ENCODE results near the gene RABEPK. TPM values are rescaled to one million over a fixed set of nuclear protein-coding genes. Genes with fewer than 3 reads are reported as not detected.
A peak's percentile ranks its signal among the peaks of the same experiment; 100 is the strongest.
"Not testable (repeated sequence)": the region's sequence is repeated elsewhere in the genome, so short reads cannot be mapped to it uniquely, and the experiment has no call there.

The RABEPK gene
- total RNA-seq, 2 experiments from 2014 or later, result 20.7 to 21.9 TPM

DNA sequence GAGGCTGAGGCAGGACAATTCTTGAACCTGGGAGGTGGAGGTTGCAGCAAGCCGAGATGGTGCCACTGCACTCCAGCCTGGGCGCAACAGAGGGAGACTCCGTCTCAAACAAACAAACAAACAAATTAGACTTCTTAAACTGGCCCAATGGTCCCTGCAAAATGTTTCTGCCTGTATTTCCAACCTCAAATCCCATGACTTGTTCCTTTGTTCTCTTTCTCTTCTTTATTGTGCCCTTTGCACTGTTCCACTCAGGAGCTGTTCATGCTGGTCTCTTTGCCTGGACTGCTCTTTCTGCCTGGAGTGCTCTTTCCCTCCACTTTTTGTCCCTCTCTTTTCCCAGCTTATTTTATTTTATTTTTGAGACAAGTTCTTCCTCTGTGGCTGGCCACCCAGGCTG lies 4.1 kb downstream of the RABEPK start:
- H3K36me3 Mint-ChIP-seq, result peaks cover 37% of the 10 kb centered on the region
- H3K9me3 Mint-ChIP-seq, result no peaks in the 10 kb centered on the region
- CTCF ChIA-PET, result interaction anchor here (0.6 kb wide), 1 partner anchor 12 kb away, joined by 3 read pairs; no protein-coding TSS in a partner anchor
- intact Hi-C loops (cut with micrococcal nuclease), result loop anchor here (5.0 kb wide), 1 partner anchor 332 kb away; no protein-coding TSS in a partner anchor
- no peak for DNase-seq
- no peaks in the 10 kb centered on the region for H3K27me3 Mint-ChIP-seq
- H3K4me3 Mint-ChIP-seq, result no peak overlapping the region
- POLR2A ChIA-PET, result no interaction called here
- H3K27ac Mint-ChIP-seq, result no peak overlapping the region
- H3K4me1 Mint-ChIP-seq (ENCODE audit: low read depth), result peaks cover 19% of the 10 kb centered on the region

DNA sequence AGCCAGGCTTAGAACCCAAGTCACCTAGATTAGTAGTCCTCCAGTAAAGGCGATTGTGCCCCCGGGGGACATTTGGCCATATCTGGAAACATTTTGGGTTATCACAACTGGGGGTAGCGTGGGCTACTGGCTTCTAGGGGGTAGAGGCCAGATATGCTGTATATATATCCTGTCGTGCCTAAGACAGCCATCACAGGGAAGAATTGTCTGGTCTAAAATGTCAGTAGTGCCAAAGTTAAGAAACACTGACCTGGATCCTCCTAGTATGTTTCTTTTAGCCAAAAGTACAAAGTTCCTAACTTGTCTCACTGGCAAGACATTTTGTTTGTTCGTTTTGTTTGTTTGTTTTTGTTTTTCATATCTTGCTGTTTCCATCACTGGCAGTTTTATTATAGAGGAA lies 13.8 kb downstream of the RABEPK start:
- H3K4me1 Mint-ChIP-seq (ENCODE audit: low read depth), result no peaks in the 10 kb centered on the region
- H3K27ac Mint-ChIP-seq, result no peak overlapping the region
- no peak overlapping the region for H3K4me3 Mint-ChIP-seq
- ChIA-PET POLR2A (no interaction called here), CTCF (no interaction called here)
- H3K36me3 Mint-ChIP-seq, result peaks cover 32% of the 10 kb centered on the region
- no peaks in the 10 kb centered on the region for H3K9me3 Mint-ChIP-seq
- DNase-seq, result no peak
- intact Hi-C loops (cut with micrococcal nuclease), result no loop called here
- H3K27me3 Mint-ChIP-seq, result no peaks in the 10 kb centered on the region

- Mint-ChIP-seq H3K4me3 (no peak overlapping the region), H3K4me1 (ENCODE audit: low read depth) (no peaks in the 10 kb centered on the region), H3K9me3 (no peaks in the 10 kb centered on the region), H3K27me3 (no peaks in the 10 kb centered on the region), H3K27ac (no peak overlapping the region), H3K36me3 (peaks cover 26% of the 10 kb centered on the region)
- ChIA-PET POLR2A (no interaction called here), CTCF (no interaction called here)
- no peak for DNase-seq
- intact Hi-C loops (cut with micrococcal nuclease), result no loop called here
These were observed 18.3 kb downstream of the RABEPK start for GRCh38 chr9:125218621-125219020.

- CTCF ChIA-PET, result not testable (repeated sequence)
These were observed 24.5 kb downstream of the RABEPK start for GRCh38 chr9:125224858-125225257.

GRCh38 chr9:125227761-125228160 lies 27.4 kb downstream of the RABEPK start:
- H3K36me3 Mint-ChIP-seq, result peaks cover 16% of the 10 kb centered on the region
- intact Hi-C loops (cut with micrococcal nuclease), result no loop called here
- H3K9me3 Mint-ChIP-seq, result no peaks in the 10 kb centered on the region
- ChIA-PET CTCF (no interaction called here), POLR2A (interaction anchor here (0.6 kb wide), 1 partner anchor 14 kb away, joined by 4 read pairs; no protein-coding TSS in a partner anchor)
- H3K27ac Mint-ChIP-seq, result no peak overlapping the region
- no peak for DNase-seq
- no peaks in the 10 kb centered on the region for H3K27me3 Mint-ChIP-seq
- H3K4me1 Mint-ChIP-seq (ENCODE audit: low read depth), result no peaks in the 10 kb centered on the region
- H3K4me3 Mint-ChIP-seq, result no peak overlapping the region

More at GRCh38 chr9:125224858-125225257, 24.5 kb downstream of the RABEPK start:
- POLR2A ChIA-PET, result interaction anchor here (1.0 kb wide), 1 partner anchor 16 kb away, joined by 3 read pairs; no protein-coding TSS in a partner anchor
- H3K27me3 Mint-ChIP-seq; H3K4me3 Mint-ChIP-seq; intact Hi-C loops (cut with micrococcal nuclease); H3K9me3 Mint-ChIP-seq; H3K27ac Mint-ChIP-seq; H3K4me1 Mint-ChIP-seq (ENCODE audit: low read depth); DNase-seq: not testable (repeated sequence)
- H3K36me3 Mint-ChIP-seq, result peaks cover 14% of the 10 kb centered on the region

- H3K27me3 Mint-ChIP-seq, result no peaks in the 10 kb centered on the region
- no peak overlapping the region for H3K4me3 Mint-ChIP-seq
- ChIA-PET CTCF (no interaction called here), POLR2A (no interaction called here)
- H3K4me1 Mint-ChIP-seq (ENCODE audit: low read depth), result peaks cover 39% of the 10 kb centered on the region
- H3K27ac Mint-ChIP-seq, result no peak overlapping the region
- DNase-seq, result no peak
- H3K36me3 Mint-ChIP-seq, result peaks cover 45% of the 10 kb centered on the region
- intact Hi-C loops (cut with micrococcal nuclease), result no loop called here
- no peaks in the 10 kb centered on the region for H3K9me3 Mint-ChIP-seq
These were observed 33.3 kb downstream of the RABEPK start for GRCh38 chr9:125233678-125234077.

DNA sequence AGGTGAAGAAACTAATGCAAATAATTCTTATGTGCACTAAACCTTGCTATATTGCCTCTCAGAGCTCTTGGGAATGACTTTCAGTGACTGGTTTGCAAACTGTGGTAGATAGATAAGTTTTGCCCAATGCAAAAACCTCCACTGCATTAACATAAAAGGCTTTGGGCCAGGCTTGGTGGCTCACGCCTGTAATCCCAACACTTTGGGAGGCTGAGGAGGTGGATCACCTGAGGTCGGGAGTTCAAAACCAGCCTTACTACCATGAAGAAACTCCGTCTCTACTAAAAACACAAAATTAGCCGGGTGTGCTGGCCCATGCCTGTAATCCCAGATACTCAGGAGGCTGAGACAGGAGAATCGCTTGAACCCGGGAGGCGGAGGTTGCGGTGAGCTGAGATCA lies 33.8 kb downstream of the RABEPK start:
- H3K36me3 Mint-ChIP-seq, result peaks cover 49% of the 10 kb centered on the region
- POLR2A ChIA-PET, result not testable (repeated sequence)

GRCh38 chr9:125235804-125236519 lies 35.6 kb downstream of the RABEPK start:
- Mint-ChIP-seq H3K4me1 (ENCODE audit: low read depth) (peaks cover 46% of the 10 kb centered on the region), H3K27me3 (no peaks in the 10 kb centered on the region), H3K9me3 (no peaks in the 10 kb centered on the region), H3K4me3 (peak overlapping the region; percentile 55), H3K27ac (peak overlapping the region; percentile 69), H3K36me3 (peaks cover 65% of the 10 kb centered on the region)
- CTCF ChIA-PET, result interaction anchor here (1.1 kb wide), 1 partner anchor 383 kb away, joined by 3 read pairs; no protein-coding TSS in a partner anchor
- intact Hi-C loops (cut with micrococcal nuclease), result no loop called here
- POLR2A ChIA-PET, result interaction anchor here (0.6 to 1.1 kb wide), 2 partner anchors 27 to 64 kb away, joined by 4 to 5 read pairs; no protein-coding TSS in a partner anchor
- no peak for DNase-seq

More for the DNA sequence above, 33.8 kb downstream of the RABEPK start:
- CTCF ChIA-PET; H3K4me3 Mint-ChIP-seq; H3K27me3 Mint-ChIP-seq; intact Hi-C loops (cut with micrococcal nuclease); DNase-seq; H3K27ac Mint-ChIP-seq; H3K9me3 Mint-ChIP-seq: not testable (repeated sequence)
- H3K4me1 Mint-ChIP-seq (ENCODE audit: low read depth), result peaks cover 43% of the 10 kb centered on the region

DNA sequence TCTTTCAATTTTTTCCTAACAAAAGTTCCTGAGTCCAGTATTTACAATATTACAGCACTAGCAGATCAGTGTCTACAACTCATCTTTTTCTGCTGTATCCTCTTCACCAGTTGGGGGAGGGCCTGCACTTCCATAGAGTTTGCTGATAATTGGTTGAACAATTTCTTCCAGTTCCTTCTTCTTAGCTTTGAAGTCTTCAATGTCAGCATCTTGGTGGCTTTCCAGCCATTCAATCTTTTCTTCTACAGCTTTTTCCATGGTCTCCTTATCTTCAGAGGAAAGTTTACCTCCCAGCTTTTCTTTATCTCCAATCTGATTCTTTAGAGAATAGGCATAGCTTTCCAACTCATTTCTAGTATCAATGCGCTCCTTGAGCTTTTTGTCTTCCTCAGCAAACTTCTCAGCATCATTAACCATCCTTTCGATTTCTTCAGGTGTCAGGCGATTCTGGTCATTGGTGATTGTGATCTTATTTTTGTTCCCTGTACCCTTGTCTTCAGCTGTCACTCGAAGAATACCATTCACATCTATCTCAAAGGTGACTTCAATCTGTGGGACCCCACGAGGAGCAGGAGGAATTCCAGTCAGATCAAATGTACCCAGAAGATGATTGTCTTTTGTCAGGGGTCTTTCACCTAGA lies 36.3 kb downstream of the RABEPK start:
- DNase-seq; H3K27me3 Mint-ChIP-seq; intact Hi-C loops (cut with micrococcal nuclease); H3K9me3 Mint-ChIP-seq: not testable (repeated sequence)
- peak overlapping the region; percentile 69 for H3K27ac Mint-ChIP-seq
- H3K4me1 Mint-ChIP-seq (ENCODE audit: low read depth), result peaks cover 46% of the 10 kb centered on the region
- POLR2A ChIA-PET, result interaction anchor here (0.7 to 2.5 kb wide), 4 partner anchors 10 to 367 kb away, joined by 3 to 9 read pairs (median 4); no protein-coding TSS in a partner anchor
- H3K4me3 Mint-ChIP-seq, result peak overlapping the region; percentile 55
- CTCF ChIA-PET, result interaction anchor here (1.1 kb wide), 1 partner anchor 384 kb away, joined by 3 read pairs; no protein-coding TSS in a partner anchor
- peaks cover 69% of the 10 kb centered on the region for H3K36me3 Mint-ChIP-seq

- ChIA-PET POLR2A (interaction anchor here (0.7 to 2.5 kb wide), 4 partner anchors 8 to 378 kb away, joined by 4 to 9 read pairs (median 4); no protein-coding TSS in a partner anchor), CTCF (no interaction called here)
- Mint-ChIP-seq H3K36me3 (peaks cover 63% of the 10 kb centered on the region), H3K4me3 (peak overlapping the region; percentile 94), H3K27ac (peak overlapping the region; percentile 81), H3K27me3 (peaks cover 2% of the 10 kb centered on the region), H3K4me1 (ENCODE audit: low read depth) (peaks cover 55% of the 10 kb centered on the region), H3K9me3 (no peaks in the 10 kb centered on the region)
- no peak for DNase-seq
- intact Hi-C loops (cut with micrococcal nuclease), result no loop called here
These were observed 38.0 kb downstream of the RABEPK start for GRCh38 chr9:125238127-125238914.

DNA sequence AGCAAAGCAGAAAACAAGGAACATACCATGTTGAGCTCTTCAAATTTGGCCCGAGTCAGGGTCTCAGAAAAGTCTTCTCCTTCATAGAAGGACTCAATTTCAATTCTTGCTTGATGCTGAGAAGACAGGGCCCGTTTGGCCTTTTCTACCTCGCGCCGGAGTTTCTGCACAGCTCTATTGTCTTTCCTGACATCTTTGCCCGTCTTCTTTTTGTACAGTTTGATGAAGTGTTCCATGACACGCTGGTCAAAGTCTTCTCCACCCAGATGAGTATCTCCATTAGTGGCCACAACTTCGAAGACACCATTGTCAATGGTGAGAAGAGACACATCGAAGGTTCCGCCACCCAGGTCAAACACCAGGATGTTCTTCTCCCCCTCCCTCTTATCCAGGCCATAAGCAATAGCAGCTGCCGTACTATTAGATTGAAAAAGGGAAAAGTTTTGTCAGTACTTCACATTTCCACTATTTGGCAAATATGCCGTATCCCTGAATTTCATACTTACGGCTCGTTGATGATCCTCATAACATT lies 38.6 kb downstream of the RABEPK start:
- no peak for DNase-seq
- peaks cover 60% of the 10 kb centered on the region for H3K36me3 Mint-ChIP-seq
- H3K9me3 Mint-ChIP-seq, result no peaks in the 10 kb centered on the region
- H3K27me3 Mint-ChIP-seq, result peaks cover 2% of the 10 kb centered on the region
- peak overlapping the region; percentile 94 for H3K4me3 Mint-ChIP-seq
- intact Hi-C loops (cut with micrococcal nuclease), result no loop called here
- peaks cover 58% of the 10 kb centered on the region for H3K4me1 Mint-ChIP-seq (ENCODE audit: low read depth)
- H3K27ac Mint-ChIP-seq, result peak overlapping the region; percentile 81
- ChIA-PET POLR2A (interaction anchor here (1.9 to 2.5 kb wide), 2 partner anchors 370 to 378 kb away, joined by 4 to 9 read pairs; no protein-coding TSS in a partner anchor), CTCF (interaction anchor here (0.6 kb wide), 1 partner anchor 84 kb away, joined by 4 read pairs; no protein-coding TSS in a partner anchor)

Data from activated CD4-positive, alpha-beta memory T cell treated with anti-CD3 and anti-CD28 coated beads for 36 hours (primary cell).